GM19099 (cell line): Measurements from ENCODE around the gene FRAT1.

ENCODE experiments used
- POLR2A ChIP-seq: IDR thresholded peaks from 3 replicates; pipeline ENCODE4 v1.6.1; 2011; ENCODE audit warnings: low read depth; ENCODE audit not compliant: insufficient read length; ENCODE audit errors: extremely low read depth

The FRAT1 gene

DNA sequence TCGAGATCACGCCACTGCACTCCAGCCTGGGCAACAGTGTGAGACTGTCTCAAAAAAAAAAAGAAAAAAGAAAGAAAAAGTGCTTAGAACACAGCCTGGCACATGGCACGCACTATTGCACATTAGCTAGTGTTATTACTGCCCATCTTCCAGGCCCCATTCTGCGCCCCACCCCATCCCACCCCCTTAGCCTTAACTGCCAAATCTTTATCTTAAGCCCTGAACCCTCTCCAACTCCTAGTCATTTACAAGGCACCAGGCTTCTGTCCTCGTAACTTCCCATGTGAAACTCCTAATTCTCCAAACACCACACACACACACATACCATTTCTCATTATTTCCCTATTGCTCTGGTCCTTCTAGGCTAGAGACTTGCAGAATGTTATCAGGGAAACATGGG, 10.7 kb downstream of the FRAT1 start:
- TF ChIP-seq POLR2A: no peak

DNA sequence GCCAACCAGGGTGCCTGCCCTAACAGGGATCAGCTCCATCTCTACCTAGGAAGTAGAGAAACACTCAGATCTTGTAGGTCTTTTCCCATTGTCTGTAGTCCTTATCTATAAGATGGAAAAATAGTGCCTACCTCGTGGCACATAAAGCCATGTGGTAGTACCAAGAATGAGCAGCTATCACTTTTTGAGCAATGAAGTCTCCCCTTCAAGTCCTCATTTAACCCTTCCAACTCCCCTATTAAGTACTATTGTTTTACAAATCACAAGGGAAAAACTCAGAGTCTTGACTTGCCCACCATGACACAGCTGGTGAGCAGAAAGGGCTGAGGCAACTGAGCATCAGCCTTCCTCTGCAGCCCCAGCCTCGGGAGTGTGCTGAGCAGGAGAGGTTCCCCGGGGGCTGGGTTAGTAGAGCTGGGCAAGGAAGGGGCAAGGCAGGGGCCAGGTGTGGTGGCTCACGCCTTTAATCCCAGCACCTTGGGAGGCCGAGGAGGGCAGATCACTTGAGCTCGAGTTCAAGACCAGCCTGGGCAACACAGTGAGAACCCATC, 12.2 kb downstream of the FRAT1 start:
- no peak for TF ChIP-seq POLR2A

DNA sequence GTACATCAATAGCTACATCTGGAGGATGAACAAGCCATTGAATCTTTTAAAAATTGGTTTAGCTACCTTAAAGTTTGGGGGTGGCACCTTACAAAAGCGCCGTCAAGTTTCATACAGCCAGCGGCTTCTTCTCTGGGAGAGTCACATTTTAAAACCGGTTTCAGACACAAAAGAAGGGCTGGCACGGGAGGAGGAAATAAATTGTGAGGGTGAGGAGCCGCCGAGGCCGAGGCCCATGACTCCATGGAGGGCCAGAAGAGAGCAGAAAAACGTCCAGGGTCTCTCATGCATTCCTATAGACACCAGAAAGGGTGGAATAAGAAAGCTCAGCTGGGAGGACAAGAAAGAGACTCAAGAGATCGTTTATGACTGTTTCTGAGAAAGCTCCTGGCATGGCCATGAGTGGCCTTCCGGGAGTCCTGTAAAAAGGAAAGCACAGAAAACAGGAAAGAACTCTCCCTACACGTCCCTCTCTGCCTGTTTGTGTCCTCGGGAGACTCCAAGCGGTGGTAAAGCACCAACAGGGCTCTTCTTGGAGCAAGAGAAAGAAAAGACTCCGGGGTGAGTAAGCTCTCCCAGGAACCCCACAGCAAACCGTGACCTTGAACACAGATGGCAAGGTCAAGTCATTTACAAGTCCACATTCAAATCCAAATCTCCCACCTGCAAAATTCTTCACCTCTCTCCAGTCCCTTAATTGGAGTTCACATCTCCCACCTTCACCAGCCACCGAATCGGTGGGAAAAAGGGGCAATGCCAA, 13.7 kb downstream of the FRAT1 start:
- TF ChIP-seq POLR2A: no peak

DNA sequence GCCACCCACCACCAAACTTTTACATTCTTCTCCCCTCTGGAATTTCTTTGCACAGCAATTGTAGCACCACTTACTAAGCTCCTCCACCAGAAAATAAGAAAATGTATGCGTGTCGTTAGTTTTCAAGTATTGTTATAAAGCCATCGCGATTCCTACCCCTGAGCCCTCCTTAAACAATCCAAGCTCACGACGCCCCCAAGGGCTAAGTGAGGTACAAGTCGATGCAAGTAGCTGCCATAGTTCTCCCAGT, 14.2 kb downstream of the FRAT1 start:
- no peak for TF ChIP-seq POLR2A

DNA sequence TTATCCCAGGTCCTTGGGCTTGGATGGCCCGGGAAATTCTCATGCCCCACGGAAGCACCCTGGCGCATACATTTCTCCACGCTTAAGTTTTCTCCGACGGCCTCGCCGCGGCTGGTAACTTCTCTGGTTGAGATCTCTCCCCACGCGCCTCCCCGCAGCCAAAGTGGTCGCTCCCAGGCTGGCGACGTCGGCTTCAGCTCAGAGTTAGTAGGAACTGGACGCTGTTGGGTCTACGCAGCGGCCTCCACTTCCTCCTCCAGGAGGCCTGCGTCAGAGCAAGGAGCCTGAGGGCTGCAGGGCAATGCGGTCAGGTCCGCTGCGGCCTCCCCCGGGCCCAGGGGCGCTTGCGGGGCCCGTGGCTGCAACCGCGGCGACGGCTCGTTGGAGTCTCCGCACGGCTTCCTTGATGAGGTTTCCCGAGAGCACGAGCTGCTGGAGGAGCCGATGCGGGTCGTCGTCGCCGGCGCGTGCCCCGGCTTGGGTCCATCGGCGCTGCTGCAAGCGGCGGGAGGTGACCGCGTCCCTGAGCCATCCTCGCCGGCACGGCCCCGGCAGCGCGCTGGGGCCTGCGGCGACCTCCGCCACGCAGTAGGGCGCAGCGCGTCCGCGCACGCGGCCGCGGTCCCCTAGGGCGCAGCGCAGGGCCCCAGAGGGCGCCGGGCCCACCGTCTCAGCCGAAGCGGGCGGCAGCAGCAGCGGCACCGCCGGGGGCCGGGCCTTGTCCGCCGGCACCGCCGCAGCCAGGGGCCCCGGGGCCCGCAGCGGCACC, 14.7 kb downstream of the FRAT1 start:
- TF ChIP-seq POLR2A: no peak

DNA sequence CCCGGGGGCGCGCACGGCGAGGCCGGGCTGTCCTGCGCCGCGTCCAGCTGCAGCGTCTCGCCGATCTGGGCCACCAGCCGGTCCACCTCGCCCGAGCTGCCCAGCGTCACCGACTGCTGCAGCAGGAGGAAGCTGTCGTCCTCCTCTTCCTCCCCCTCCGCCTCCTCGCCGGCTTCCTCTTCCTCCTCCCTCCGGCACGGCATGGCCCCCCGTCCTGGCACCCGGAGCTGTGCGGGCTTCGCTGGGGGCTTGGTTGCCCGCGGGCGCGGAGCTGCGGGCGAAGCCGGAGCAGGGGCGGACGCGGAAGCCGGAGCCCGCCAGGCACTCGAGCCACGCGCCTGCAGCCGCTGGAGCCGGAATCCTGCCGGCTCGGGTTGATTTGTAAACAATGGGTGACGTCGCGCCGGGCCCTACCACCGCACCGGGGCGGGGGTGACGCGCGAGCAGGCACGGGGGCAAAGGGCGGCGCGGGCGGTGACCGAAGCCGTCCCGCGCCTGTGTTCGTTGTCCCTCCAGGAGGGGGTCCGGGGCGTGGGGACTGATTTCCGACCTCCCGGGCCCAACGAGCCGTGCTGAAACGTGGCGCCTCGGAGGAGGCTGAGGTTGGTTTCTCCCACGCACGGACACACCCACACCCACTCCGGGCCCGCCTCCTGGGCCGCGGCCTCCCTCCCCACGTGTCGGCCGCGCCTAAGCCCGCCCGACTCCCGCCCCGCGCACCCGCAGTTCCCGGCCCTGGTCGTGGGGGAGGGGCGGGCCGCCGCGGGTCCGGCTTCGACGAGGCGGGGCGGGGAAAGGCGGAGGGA, 15.5 kb downstream of the FRAT1 start, which contains the start of gene FRAT2:
TSS of gene FRAT2 (minus strand) at position 360 of the 806 bp plus-strand sequence. CDS start at position 203, 157 bp downstream.
- TF ChIP-seq POLR2A: peak; percentile 51

DNA sequence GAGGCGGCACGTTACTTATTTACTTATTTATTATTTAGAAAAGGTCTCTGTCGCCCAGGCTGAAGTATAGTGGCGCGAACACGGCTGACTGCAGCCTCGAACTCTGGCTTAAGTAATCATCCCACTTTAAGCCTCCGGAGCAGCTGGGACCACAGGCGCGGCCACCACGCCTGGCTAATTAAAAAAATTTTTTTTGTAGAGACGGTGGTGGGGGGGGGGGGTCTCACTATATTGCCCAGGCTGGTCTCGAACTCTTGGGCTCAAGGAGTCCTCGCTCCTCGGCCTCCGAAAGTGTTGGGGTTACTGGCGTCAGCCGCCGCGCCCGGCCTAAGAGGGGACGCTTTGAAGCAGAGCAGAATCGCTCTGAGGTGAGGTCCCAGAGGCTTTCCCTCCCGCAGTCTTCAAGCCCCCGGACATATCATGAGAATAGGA, 16.1 kb downstream of the FRAT1 start:
- TF ChIP-seq POLR2A: no peak

DNA sequence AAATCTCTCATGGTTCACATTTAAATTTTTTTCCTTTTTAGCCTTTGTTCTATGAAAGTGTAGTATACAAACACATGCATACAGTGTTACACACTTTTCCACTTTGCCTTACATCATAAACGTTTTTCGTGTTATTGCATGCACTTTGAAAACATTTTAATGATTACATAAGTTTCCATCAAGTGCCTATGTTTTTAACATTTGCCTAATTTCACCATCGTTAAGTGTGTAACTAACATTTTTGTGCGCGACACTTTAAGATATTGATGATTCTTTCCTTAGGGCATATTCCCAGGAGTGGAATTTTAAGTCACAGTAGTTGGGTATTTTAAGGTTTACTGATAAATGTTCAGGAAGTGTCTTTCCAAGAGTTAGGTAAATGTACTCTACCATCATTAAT, 16.9 kb downstream of the FRAT1 start:
- no peak for TF ChIP-seq POLR2A

GRCh38 chr10:97336446-97336845, 17.4 kb downstream of the FRAT1 start:
- TF ChIP-seq POLR2A: no peak

DNA sequence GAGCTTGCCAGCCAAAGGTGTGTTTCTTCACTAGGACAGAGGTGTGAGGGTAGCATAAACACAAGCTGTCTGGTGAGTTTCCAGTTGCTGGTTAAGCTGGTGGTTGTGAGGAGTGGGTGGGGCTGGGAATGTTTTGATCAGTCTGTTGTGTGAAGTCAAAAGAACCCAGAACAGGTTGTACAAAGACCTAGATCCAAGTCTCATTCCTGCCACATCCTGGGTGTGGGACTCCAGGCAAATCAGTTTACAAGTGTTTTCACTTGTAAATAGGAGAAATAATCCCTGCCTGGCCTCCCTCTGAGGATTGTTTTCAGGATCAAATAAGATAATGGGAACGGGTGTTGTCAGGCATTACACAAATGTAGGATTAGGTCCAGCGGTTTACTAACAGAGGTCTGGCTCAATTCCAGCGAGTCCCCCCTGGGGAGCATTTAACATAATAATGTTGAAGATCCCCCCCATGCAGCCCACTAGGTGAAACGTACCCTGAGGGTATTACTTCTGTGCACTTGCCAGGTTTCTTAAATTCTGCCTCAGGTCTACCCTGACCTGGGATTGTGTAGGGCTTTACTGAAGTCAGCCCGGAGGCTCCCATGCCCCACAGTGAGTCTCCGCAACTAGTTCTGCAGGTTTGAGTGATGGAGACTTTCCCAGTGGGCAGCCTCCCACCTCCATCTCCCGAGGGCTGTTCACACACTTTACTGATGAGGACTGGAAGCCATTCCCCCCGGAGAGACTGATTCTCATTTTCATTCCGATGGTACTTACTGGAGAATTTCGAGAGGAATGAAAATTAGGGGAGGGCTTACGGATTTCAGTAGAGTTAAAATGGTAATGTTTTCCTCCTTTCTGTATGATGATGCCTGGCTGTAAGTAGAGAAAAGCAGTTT, 18.1 kb downstream of the FRAT1 start:
- TF ChIP-seq POLR2A: no peak

DNA sequence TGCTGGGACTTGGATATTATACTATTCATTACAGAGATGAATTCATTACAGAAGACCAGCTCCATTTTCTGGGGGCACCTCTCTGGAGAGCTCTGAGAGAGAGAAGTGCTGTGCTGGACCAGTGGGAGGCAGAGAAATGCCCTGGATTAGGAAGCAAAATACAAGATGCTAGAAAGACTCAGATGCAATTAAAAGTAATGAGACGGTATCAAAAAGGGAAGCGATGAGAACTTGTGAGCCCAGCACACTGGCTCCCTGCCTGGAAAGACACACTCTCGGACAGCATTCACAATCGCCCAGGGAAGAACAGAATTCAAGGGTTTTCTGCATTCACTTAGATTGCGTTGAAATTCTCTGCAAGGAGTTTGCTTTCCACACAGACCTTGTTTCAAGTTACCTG, 19.0 kb downstream of the FRAT1 start:
- no peak for TF ChIP-seq POLR2A

GRCh38 chr10:97341416-97341815, 22.3 kb downstream of the FRAT1 start:
- TF ChIP-seq POLR2A: no peak

GRCh38 chr10:97347317-97347716, 28.2 kb downstream of the FRAT1 start:
- TF ChIP-seq POLR2A: no peak

DNA sequence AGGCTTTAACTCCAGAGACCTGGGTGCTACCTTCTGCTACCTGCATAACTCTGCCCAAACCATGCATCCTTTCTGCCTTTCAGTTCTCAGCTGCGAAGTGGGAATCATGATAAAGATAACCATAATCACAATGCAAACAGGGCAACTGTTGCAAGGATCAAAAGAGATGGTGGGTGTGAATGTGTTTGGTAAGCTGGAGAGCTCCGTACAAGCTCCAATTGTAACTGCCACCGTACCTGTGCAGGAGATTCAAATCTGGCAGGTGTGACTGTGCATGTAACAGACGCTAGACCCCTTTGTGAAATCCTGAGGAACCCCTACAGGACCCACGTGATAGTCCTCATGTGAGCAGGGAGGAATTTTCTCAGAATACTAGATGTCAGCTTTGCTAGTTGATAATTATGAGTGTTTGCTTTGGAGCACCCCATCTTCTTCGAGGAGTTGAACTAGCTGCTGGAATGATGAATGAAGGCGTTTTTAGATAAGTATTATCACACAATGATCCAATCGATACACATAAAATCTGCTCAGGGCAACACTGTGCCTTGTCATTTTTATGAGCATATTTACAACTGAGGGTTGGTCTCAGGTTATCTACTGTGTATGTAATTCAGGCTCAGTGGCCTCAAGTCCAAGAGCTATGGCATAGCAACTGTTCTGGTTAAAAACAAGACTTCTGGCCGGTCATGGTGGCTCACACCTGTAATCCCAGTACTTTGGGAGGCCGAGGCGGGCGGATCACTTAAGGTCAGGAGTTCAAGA, 30.9 kb downstream of the FRAT1 start:
- no peak for TF ChIP-seq POLR2A
